Measurements from ENCODE around the gene CSPG4.
"Not testable (repeated sequence)": the region's sequence is repeated elsewhere in the genome, so short reads cannot be mapped to it uniquely, and the experiment has no call there.

Gene CSPG4

GRCh38 chr15:75646944-75647364 lies 65.7 kb downstream of the CSPG4 start:
- DNase-seq, result no peak

GRCh38 chr15:75646112-75646943 lies 66.3 kb downstream of the CSPG4 start:
- no peak for DNase-seq

GRCh38 chr15:75644376-75644775 lies 68.3 kb downstream of the CSPG4 start:
- no peak for DNase-seq

GRCh38 chr15:75641603-75642002 lies 71.0 kb downstream of the CSPG4 start:
- no peak for DNase-seq

GRCh38 chr15:75641179-75641503 lies 71.5 kb downstream of the CSPG4 start:
- DNase-seq, result no peak

GRCh38 chr15:75640483-75641178 lies 72.0 kb downstream of the CSPG4 start:
- DNase-seq, result peak; percentile 63

- peak; percentile 97 for DNase-seq
These were observed 72.8 kb downstream of the CSPG4 start, which contains the start of gene IMP3 for GRCh38 chr15:75639709-75640482. Gene IMP3, minus strand, starts transcription at chr15:75640224. Its CDS starts 56 bp downstream, at chr15:75640168.

GRCh38 chr15:75639191-75639708 lies 73.4 kb downstream of the CSPG4 start:
- DNase-seq, result no peak

- DNase-seq, result no peak
These were observed 75.2 kb downstream of the CSPG4 start for GRCh38 chr15:75637245-75638009.

GRCh38 chr15:75636026-75636425 lies 76.6 kb downstream of the CSPG4 start:
- DNase-seq, result no peak

GRCh38 chr15:75633922-75634321 lies 78.7 kb downstream of the CSPG4 start:
- DNase-seq, result not testable (repeated sequence)

- DNase-seq, result no peak
These were observed 80.7 kb downstream of the CSPG4 start for GRCh38 chr15:75631935-75632334.

- peak; percentile 87 for DNase-seq
These were observed 86.9 kb downstream of the CSPG4 start, which contains the start of gene SNUPN for GRCh38 chr15:75625542-75626347. Gene SNUPN, minus strand, starts transcription at chr15:75625725. Its CDS starts 4,674 bp downstream, at chr15:75621051.
